ENCODE data around the gene SMC1B. TPM values are rescaled to one million over a fixed set of nuclear protein-coding genes. Genes with fewer than 3 reads are reported as not detected.

Gene SMC1B
- total RNA-seq, 4 donors from 2014 or later: 0.35 TPM; not detected in 3

DNA sequence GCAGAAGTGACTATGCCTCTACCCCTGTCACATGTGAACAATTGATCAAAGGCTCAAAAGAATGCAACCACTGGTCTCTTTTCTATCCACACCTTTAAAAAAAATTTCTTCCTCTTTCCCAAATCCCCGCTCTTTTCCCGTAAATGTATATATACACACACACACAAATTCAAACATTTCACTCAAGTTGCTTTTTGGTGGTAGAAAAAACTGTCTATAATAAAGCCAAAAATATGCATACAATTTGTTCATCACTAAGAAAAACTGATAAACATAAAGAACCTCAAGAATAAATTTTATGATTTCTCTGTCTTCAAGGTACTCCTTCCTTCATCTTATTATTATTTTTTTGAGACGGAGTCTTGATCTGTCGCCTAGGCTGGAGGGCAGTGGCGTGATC, 5.6 kb downstream of the SMC1B start:
- Histone ChIP-seq H3K27me3 (no peaks in the 10 kb centered on the region), H3K4me3 (no peak overlapping the region), H3K27ac (no peak overlapping the region), H3K4me1 (no peaks in the 10 kb centered on the region), H3K9me3 (no peaks in the 10 kb centered on the region), H3K36me3 (no peaks in the 10 kb centered on the region)
- DNase-seq: no peak
- intact Hi-C loops (cut with DNase I; ENCODE audit: low total_unique reads): no loop called here
- TF ChIP-seq, protein P1, sequence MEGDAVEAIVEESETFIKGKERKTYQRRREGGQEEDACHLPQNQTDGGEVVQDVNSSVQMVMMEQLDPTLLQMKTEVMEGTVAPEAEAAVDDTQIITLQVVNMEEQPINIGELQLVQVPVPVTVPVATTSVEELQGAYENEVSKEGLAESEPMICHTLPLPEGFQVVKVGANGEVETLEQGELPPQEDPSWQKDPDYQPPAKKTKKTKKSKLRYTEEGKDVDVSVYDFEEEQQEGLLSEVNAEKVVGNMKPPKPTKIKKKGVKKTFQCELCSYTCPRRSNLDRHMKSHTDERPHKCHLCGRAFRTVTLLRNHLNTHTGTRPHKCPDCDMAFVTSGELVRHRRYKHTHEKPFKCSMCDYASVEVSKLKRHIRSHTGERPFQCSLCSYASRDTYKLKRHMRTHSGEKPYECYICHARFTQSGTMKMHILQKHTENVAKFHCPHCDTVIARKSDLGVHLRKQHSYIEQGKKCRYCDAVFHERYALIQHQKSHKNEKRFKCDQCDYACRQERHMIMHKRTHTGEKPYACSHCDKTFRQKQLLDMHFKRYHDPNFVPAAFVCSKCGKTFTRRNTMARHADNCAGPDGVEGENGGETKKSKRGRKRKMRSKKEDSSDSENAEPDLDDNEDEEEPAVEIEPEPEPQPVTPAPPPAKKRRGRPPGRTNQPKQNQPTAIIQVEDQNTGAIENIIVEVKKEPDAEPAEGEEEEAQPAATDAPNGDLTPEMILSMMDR (IDR thresholded peaks at IDR 0.05): no peak
- no peak for TF ChIP-seq POLR2A (IDR thresholded peaks at IDR 0.05)

DNA sequence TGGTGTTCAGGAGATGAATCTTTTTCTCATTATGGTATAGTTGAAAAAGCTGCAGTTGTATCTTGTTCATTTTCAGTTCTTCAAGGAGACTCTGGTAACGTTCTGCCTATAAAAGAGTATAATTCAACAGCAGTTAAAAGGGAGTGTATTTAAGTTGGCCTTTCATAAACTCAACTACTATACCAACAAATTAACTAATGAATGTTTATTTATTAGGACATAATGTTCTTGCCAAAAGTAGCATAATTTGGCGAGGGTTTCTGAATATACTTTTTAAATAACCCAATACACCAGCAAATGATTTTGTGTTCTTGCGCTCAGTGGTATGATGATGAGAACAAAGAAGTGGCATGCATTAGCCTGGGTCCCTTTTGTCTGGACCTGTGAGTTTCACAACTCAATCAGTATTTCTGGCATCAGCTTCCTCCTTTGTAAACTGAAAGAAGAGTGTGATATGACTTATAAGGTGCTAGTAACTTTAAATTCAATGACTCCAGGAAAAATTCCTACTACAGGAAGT, 10.9 kb downstream of the SMC1B start:
- TF ChIP-seq, protein P1 (IDR thresholded peaks at IDR 0.05): no peak
- no peak for TF ChIP-seq POLR2A (IDR thresholded peaks at IDR 0.05)
- Histone ChIP-seq H3K4me3 (no peak overlapping the region), H3K9me3 (no peaks in the 10 kb centered on the region), H3K27me3 (no peaks in the 10 kb centered on the region), H3K27ac (no peak overlapping the region), H3K36me3 (no peaks in the 10 kb centered on the region), H3K4me1 (no peaks in the 10 kb centered on the region)
- no peak for DNase-seq
- intact Hi-C loops (cut with DNase I; ENCODE audit: low total_unique reads): no loop called here

DNA sequence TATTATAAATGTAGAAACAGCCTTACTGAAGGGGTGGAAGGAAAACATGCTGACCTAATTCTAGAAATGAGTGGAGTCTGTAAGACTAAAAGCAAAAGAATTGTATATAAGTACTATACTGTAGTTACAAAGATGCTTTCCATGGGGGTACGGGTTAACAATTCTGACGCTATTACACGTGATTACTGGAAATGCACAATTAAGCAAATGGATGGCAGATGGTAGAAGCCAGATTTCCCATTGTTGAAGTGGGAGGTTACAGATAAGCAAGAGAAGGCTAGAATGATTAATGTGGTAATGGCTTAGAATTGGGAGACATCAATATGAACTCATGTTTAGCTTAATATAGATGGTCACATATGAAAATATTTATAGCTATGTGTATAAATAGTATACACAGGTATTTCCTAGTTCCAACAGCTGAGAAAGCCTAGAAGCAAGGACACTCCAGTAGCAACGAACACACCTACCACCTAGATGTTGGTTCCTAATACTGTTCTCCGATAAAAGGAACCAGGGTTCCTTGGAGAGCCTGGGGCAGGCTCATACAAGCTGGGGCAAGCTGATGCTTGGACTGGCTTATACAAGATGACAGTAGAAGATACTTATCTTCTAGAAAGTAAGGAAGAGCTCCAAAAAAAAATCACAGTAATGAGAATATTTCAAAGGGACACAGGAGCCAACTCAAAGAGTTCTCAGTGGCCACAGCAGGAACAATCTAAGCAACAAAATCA, 13.5 kb downstream of the SMC1B start:
- no peak overlapping the region for H3K4me3 ChIP-seq
- no peaks in the 10 kb centered on the region for H3K9me3 ChIP-seq
- H3K27me3 ChIP-seq: no peaks in the 10 kb centered on the region
- intact Hi-C loops (cut with DNase I; ENCODE audit: low total_unique reads): no loop called here
- no peak for DNase-seq
- no peaks in the 10 kb centered on the region for H3K36me3 ChIP-seq
- no peak for TF ChIP-seq POLR2A (IDR thresholded peaks at IDR 0.05)
- TF ChIP-seq, protein P1 (IDR thresholded peaks at IDR 0.05): no peak
- H3K4me1 ChIP-seq: no peaks in the 10 kb centered on the region
- no peak overlapping the region for H3K27ac ChIP-seq

DNA sequence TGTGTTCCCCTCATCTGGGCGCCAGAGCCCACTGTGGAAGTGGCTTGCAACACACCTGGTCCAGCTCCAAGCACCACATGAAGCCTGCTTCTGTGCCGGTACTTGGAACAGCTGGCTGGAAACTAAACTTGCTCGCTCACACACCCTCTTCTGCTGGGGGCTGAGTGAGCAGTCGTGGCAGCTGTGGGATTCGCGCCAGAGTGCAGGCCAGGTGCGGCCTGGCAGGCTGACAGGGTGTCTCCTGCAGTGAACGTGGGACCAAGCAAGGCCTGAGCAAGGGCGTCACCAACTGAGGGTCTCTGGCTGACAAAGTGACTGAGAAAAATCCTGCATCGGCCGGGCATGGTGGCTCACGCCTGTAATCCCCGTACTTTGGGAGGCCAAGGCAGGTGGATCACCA, 15.2 kb downstream of the SMC1B start:
- no peaks in the 10 kb centered on the region for H3K27me3 ChIP-seq
- no peak overlapping the region for H3K4me3 ChIP-seq
- DNase-seq: no peak
- intact Hi-C loops (cut with DNase I; ENCODE audit: low total_unique reads): no loop called here
- H3K36me3 ChIP-seq: no peaks in the 10 kb centered on the region
- no peaks in the 10 kb centered on the region for H3K9me3 ChIP-seq
- no peaks in the 10 kb centered on the region for H3K4me1 ChIP-seq
- H3K27ac ChIP-seq: no peak overlapping the region
- TF ChIP-seq, protein P1 (IDR thresholded peaks at IDR 0.05): no peak
- TF ChIP-seq POLR2A (IDR thresholded peaks at IDR 0.05): no peak

DNA sequence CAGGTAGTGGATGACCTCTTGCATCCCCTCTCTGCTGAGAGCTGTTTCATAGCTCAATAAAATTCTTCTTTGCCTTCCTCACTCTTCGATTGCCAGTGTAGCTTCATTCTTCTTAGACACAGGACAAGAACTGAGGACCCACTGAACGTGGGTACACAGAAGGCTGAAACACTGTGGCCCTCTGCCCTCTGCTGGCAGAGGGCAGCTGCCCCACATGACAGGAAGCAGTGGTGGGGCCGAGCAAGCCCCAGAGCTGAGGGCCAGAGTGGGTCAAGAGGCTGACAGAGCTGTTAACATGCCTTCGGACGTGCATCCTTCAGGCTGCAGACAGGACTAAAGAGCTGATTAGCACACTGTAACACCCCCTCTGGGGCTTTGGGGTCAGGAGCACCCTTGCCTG, 15.6 kb downstream of the SMC1B start:
- Histone ChIP-seq H3K4me3 (no peak overlapping the region), H3K27ac (no peak overlapping the region), H3K27me3 (no peaks in the 10 kb centered on the region), H3K9me3 (no peaks in the 10 kb centered on the region), H3K4me1 (no peaks in the 10 kb centered on the region), H3K36me3 (no peaks in the 10 kb centered on the region)
- TF ChIP-seq, protein P1 (IDR thresholded peaks at IDR 0.05): no peak
- TF ChIP-seq POLR2A (IDR thresholded peaks at IDR 0.05): no peak
- no peak for DNase-seq
- intact Hi-C loops (cut with DNase I; ENCODE audit: low total_unique reads): no loop called here

Data from uterus (tissue), 4 donors.